Measurements from ENCODE around the gene COIL.

Gene COIL

DNA sequence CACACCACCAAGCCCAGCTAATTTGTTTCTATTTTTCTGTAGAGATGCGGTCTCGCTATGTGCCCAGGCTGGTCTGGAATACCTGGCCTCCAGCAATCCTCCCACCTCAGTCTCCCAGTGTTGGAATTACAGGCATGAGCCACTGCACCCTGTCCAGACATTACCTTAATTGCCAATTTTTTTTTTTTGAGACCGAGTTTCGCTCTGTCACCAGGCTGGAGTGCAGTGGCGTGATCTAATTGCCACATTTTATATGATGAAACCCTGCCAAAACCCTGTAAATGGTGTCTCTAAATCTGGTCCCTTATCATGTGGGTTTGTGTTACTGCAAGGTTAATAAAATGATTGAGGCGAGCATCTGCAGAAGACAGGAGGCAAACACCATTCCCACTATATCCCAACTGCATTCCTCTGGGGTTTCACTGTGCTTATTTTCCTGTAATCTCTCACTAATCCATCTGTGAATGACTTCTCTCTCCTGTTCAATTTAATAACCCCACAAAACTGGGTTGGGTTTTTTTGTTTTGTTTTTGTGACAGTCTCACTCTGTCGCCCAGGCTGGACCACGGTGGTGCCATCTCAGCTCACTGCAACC is 27.6 kb downstream of the COIL start:
- TF ChIP-seq, protein P1, sequence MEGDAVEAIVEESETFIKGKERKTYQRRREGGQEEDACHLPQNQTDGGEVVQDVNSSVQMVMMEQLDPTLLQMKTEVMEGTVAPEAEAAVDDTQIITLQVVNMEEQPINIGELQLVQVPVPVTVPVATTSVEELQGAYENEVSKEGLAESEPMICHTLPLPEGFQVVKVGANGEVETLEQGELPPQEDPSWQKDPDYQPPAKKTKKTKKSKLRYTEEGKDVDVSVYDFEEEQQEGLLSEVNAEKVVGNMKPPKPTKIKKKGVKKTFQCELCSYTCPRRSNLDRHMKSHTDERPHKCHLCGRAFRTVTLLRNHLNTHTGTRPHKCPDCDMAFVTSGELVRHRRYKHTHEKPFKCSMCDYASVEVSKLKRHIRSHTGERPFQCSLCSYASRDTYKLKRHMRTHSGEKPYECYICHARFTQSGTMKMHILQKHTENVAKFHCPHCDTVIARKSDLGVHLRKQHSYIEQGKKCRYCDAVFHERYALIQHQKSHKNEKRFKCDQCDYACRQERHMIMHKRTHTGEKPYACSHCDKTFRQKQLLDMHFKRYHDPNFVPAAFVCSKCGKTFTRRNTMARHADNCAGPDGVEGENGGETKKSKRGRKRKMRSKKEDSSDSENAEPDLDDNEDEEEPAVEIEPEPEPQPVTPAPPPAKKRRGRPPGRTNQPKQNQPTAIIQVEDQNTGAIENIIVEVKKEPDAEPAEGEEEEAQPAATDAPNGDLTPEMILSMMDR (IDR thresholded peaks at IDR 0.05) = no peak
- peaks cover 7% of the 10 kb centered on the region for H3K4me1 ChIP-seq
- H2AFZ ChIP-seq = no peak overlapping the region
- no peaks in the 10 kb centered on the region for H3K36me3 ChIP-seq (ENCODE audit: control insufficient read depth, insufficient read depth, low read length)
- no peak overlapping the region for H3K27ac ChIP-seq
- no peaks in the 10 kb centered on the region for H3K27me3 ChIP-seq (ENCODE audit: control insufficient read depth, insufficient read depth, low read length)
- no peaks in the 10 kb centered on the region for H3K79me2 ChIP-seq
- no peaks in the 10 kb centered on the region for H3K9me3 ChIP-seq (ENCODE audit: control insufficient read depth, low read length)
- H3K4me3 ChIP-seq (ENCODE audit: low read depth, low read length) = no peak overlapping the region
- no peak overlapping the region for H3K4me2 ChIP-seq (ENCODE audit: low read length)
- no peak overlapping the region for H3K9ac ChIP-seq

DNA sequence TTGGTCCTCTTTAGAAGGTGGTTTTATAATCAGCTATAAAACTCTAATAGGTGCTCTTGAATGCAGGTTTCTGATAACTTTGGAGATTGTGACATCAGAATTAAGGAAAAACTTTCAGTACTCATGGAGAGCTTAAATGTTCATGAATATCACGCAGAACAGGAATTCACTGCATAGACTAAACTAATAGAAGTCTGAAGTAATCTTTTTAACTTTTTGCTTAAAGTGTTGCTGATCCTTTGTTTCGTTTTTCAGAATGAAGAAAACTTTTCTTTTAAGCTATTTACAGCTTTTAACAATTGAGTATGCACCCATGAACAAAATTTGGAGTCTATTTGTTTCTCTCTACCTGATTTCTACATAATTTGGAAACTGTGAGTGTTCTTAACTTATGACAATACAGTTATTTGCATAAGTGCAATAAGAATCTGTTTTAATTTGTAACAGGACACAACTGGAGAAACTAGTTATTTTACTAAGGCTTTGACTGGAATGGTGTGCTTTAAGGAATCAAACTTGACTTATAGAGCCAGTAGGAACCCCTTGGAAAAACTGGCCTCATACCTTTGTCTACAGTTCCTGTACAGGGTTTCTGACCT is 30.0 kb downstream of the COIL start:
- Histone ChIP-seq H3K36me3 (ENCODE audit: control insufficient read depth, insufficient read depth, low read length) (no peaks in the 10 kb centered on the region), H3K4me3 (ENCODE audit: low read depth, low read length) (no peak overlapping the region), H3K79me2 (no peaks in the 10 kb centered on the region), H3K4me2 (ENCODE audit: low read length) (no peak overlapping the region), H3K9me3 (ENCODE audit: control insufficient read depth, low read length) (no peaks in the 10 kb centered on the region), H3K27ac (no peak overlapping the region), H3K27me3 (ENCODE audit: control insufficient read depth, insufficient read depth, low read length) (no peaks in the 10 kb centered on the region), H3K9ac (no peak overlapping the region), H3K4me1 (no peaks in the 10 kb centered on the region), H2AFZ (no peak overlapping the region)
- TF ChIP-seq, protein P1 (IDR thresholded peaks at IDR 0.05) = no peak

GRCh38 chr17:56929362-56929969 is 31.4 kb downstream of the COIL start:
- no peak overlapping the region for H3K27ac ChIP-seq
- no peaks in the 10 kb centered on the region for H3K27me3 ChIP-seq (ENCODE audit: control insufficient read depth, insufficient read depth, low read length)
- no peak overlapping the region for H3K4me3 ChIP-seq (ENCODE audit: low read depth, low read length)
- TF ChIP-seq, protein P1 (IDR thresholded peaks at IDR 0.05) = no peak
- no peak overlapping the region for H3K9ac ChIP-seq
- H3K4me1 ChIP-seq = no peaks in the 10 kb centered on the region
- no peaks in the 10 kb centered on the region for H3K36me3 ChIP-seq (ENCODE audit: control insufficient read depth, insufficient read depth, low read length)
- no peak overlapping the region for H3K4me2 ChIP-seq (ENCODE audit: low read length)
- no peaks in the 10 kb centered on the region for H3K9me3 ChIP-seq (ENCODE audit: control insufficient read depth, low read length)
- no peaks in the 10 kb centered on the region for H3K79me2 ChIP-seq
- no peak overlapping the region for H2AFZ ChIP-seq

DNA sequence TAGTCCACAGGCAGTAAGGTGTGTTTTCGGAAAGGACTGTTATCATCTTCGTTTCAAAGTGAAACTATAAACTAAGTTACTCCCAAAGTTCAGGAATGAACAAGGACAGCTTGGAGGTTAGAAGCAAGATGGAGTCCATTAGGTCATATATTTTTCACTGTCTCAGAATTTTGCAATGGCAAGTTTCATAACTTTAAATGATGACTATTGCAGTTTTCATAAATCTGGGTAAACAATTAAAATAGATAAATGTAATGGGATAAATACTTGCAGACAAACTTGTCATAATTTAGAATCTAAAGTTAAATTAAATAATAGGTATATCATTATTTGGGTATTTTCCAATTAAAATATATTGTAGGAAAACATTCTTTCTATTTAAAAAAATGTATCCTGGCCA is 32.3 kb downstream of the COIL start:
- no peak overlapping the region for H3K9ac ChIP-seq
- TF ChIP-seq, protein P1 (IDR thresholded peaks at IDR 0.05) = no peak
- no peaks in the 10 kb centered on the region for H3K27me3 ChIP-seq (ENCODE audit: control insufficient read depth, insufficient read depth, low read length)
- H3K4me3 ChIP-seq (ENCODE audit: low read depth, low read length) = no peak overlapping the region
- no peaks in the 10 kb centered on the region for H3K9me3 ChIP-seq (ENCODE audit: control insufficient read depth, low read length)
- H3K4me2 ChIP-seq (ENCODE audit: low read length) = no peak overlapping the region
- no peaks in the 10 kb centered on the region for H3K36me3 ChIP-seq (ENCODE audit: control insufficient read depth, insufficient read depth, low read length)
- H3K79me2 ChIP-seq = no peaks in the 10 kb centered on the region
- H3K4me1 ChIP-seq = no peaks in the 10 kb centered on the region
- no peak overlapping the region for H2AFZ ChIP-seq
- H3K27ac ChIP-seq = no peak overlapping the region
